T-cell (primary cell): ENCODE data around the gene MICAL2. TPM values are rescaled to one million over a fixed set of nuclear protein-coding genes. Genes with fewer than 3 reads are reported as not detected.

Experiments used
- ATAC-seq, 4 experiments: fragments of 200-7000 bp in 3 of 4; fragments of 150-1000 bp in 1 of 4; cut with Tn5 transposase; replicated peaks in 1 of 4; 1 replicate in 3 of 4; 2 replicates in 1 of 4; pipeline ENCODE4 v1.10.0; 2021; ENCODE audit warnings: moderate library complexity in 3 of 4, mild to moderate bottlenecking in 2 of 4, moderate number of reproducible peaks in 1 of 4
- CTCF ChIA-PET, 2 donors: fragments of 300-600 bp; sonication (Branson Sonifier 250); formaldehyde crosslinking; loops; one replicate each; lab custom pipeline; 2022; ENCODE audit warnings: antibody characterized with exemption in 2 of 2; lab: Charles Lee
- POLR2A ChIA-PET, 2 donors: fragments of 300-600 bp; sonication (Branson Sonifier 250); formaldehyde crosslinking; loops; one replicate each; lab custom pipeline; 2022; ENCODE audit warnings: antibody characterized with exemption in 2 of 2; lab: Charles Lee
- DNase-seq, 35 experiments: peaks; one replicate each; pipeline versions ENCODE4 v3.0.0 to v3.0.0-alpha.2; 2013 to 2023
- H3K27ac ChIP-seq: one replicate; pipeline ENCODE4 v1.5.1; 2013; ENCODE audit warnings: low read length
- H3K27me3 ChIP-seq, 2 experiments: replicated peaks in 1 of 2; 1 replicate in 1 of 2; 2 replicates in 1 of 2; pipeline versions ENCODE4 v1.6.1 to v1.7.0; 2013; ENCODE audit warnings: low read length in 1 of 2, mixed read lengths in 1 of 2; ENCODE audit not compliant: control insufficient read depth in 2 of 2, insufficient read depth in 2 of 2; ENCODE audit errors: extremely low read depth in 1 of 2
- H3K36me3 ChIP-seq, 2 donors: 1 replicate in 1 of 2; 2 replicates in 1 of 2; pipeline versions ENCODE4 v1.6.1 to v1.7.0; 2013; ENCODE audit warnings: low read length in 1 of 2; ENCODE audit not compliant: control insufficient read depth in 2 of 2, insufficient read depth in 1 of 2; ENCODE audit errors: extremely low read depth in 1 of 2
- H3K4me1 ChIP-seq, 2 experiments: 1 replicate in 1 of 2; 2 replicates in 1 of 2; pipeline versions ENCODE4 v1.6.1 to v1.7.0; 2013; ENCODE audit warnings: low read length in 2 of 2, mixed read lengths in 1 of 2; ENCODE audit not compliant: insufficient read depth in 2 of 2, control insufficient read depth in 1 of 2; ENCODE audit errors: extremely low read depth in 1 of 2
- H3K4me3 ChIP-seq, 2 donors: 1 replicate in 1 of 2; 2 replicates in 1 of 2; pipeline versions ENCODE4 v1.5.1 to v1.7.0; 2013; ENCODE audit warnings: mild to moderate bottlenecking in 2 of 2, low read length in 1 of 2, moderate library complexity in 1 of 2; ENCODE audit not compliant: control insufficient read depth in 1 of 2; ENCODE audit errors: extremely low read depth in 1 of 2
- H3K9me3 ChIP-seq: 2 replicates; pipeline ENCODE4 v1.7.0; 2013
- H3K27ac Mint-ChIP-seq, 2 donors: one replicate each; pipeline ENCODE4 v1.8.0; 2020 to 2021; ENCODE audit warnings: mild to moderate bottlenecking in 2 of 2, mixed read lengths in 2 of 2
- H3K27me3 Mint-ChIP-seq, 2 donors: one replicate each; pipeline ENCODE4 v1.8.0; 2021 to 2022; ENCODE audit warnings: mixed read lengths in 2 of 2
- H3K36me3 Mint-ChIP-seq: one replicate; pipeline ENCODE4 v1.8.0; 2021; ENCODE audit warnings: mixed read lengths
- H3K4me1 Mint-ChIP-seq, 3 donors: one replicate each; pipeline ENCODE4 v1.8.0; 2020 to 2022; ENCODE audit warnings: mixed read lengths in 3 of 3, mild to moderate bottlenecking in 1 of 3
- H3K4me3 Mint-ChIP-seq, 3 donors: one replicate each; pipeline ENCODE4 v1.8.0; 2020 to 2022; ENCODE audit warnings: mild to moderate bottlenecking in 3 of 3, mixed read lengths in 3 of 3, moderate library complexity in 3 of 3
- H3K9me3 Mint-ChIP-seq, 3 donors: one replicate each; pipeline ENCODE4 v1.8.0; 2020 to 2022; ENCODE audit warnings: mixed read lengths in 3 of 3
- WGBS: methylation state at CpG from one replicate; pipeline ENCODE4 v1.1.5; 2013; ENCODE audit warnings: missing lambda C conversion rate; ENCODE audit not compliant: insufficient coverage; 5-methylcytosine and 5-hydroxymethylcytosine counted together
- total RNA-seq, 35 experiments: library from RNA in 6 of 35; stranded (reverse) in 6 of 35; fragments of 120-200 nt in 1 of 35; gene quantifications; one replicate each; pipeline versions ENCODE4 v1.2.1 to v1.2.4 and lab custom pipeline; 2013 to 2026

The MICAL2 gene
- total RNA-seq, 5 donors from 2014 or later (not counting 1 experiment from before 2014, with no cell fraction given): 13.7 to 38.7 (median 22.9) TPM

- H3K4me1 Mint-ChIP-seq: peaks cover 23 to 34% (median 33%) of the 10 kb centered on the region in 3 donors
- CTCF ChIA-PET: no interaction called here
Observed at GRCh38 chr11:12174128-12174476, 63.7 kb downstream of the MICAL2 start.

DNA sequence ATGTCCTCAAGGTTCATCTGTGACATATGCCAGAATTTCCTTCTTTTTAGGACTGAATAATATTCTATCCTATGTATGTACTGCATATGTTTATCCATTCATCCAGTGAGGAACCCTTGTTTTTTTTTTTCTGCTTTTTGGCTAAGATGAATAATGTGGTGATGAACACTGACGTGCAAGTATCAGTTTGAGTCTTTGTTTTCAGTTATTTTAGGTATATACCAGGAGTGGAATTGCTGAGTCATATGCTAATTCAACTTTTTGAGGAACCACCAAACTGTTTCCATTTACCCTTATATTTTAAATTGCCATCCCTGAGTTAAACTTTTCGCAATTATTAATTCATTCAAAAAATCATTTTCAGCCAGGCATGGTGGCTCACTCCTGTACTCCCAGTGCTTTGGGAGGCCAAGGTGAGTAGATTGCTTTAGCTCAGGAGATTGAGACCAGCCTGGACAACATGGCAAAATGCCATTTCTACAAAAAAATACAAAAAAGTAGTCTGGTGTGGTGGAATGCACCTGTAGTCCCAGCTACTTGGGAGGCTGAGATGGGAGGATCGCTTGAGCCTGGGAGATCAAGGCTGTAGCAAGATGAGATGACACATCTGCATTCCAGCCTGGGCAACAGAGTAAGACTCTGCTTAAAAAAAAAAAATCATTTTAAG lies 64.2 kb downstream of the MICAL2 start:
- Mint-ChIP-seq H3K4me3 (no peak overlapping the region), H3K9me3 (no peaks in the 10 kb centered on the region), H3K4me1 (peaks cover 28 to 39% (median 38%) of the 10 kb centered on the region in 3 donors), H3K27me3 (no peaks in the 10 kb centered on the region), H3K36me3 (no peaks in the 10 kb centered on the region), H3K27ac (peak overlapping the region; percentile 52 to 83)
- H3K36me3 ChIP-seq: no peaks in the 10 kb centered on the region
- peaks cover 0 to 15% of the 10 kb centered on the region in 2 experiments for H3K4me1 ChIP-seq
- no peak overlapping the region for H3K27ac ChIP-seq
- CTCF ChIA-PET: interaction anchor here in 1 of 2 donors (0.7 kb wide), 1 partner anchor 24 kb away, joined by 3 read pairs; no protein-coding TSS in a partner anchor
- 50% methylated on average over 1 of the region's 3 CpGs for WGBS
- no peak overlapping the region for H3K4me3 ChIP-seq
- ATAC-seq (no peak), DNase-seq (no peak)
- H3K27me3 ChIP-seq: no peaks in the 10 kb centered on the region
- POLR2A ChIA-PET: no interaction called here
- H3K9me3 ChIP-seq: no peaks in the 10 kb centered on the region

More at GRCh38 chr11:12174128-12174476, 63.7 kb downstream of the MICAL2 start:
- Histone ChIP-seq H3K9me3 (no peaks in the 10 kb centered on the region), H3K36me3 (no peaks in the 10 kb centered on the region), H3K4me1 (peaks cover 0 to 10% of the 10 kb centered on the region in 2 experiments), H3K4me3 (no peak overlapping the region), H3K27me3 (no peaks in the 10 kb centered on the region), H3K27ac (no peak overlapping the region)
- no CpG with 5 or more reads among the region's 1 CpG for WGBS
- no peaks in the 10 kb centered on the region for H3K9me3 Mint-ChIP-seq
- ATAC-seq (no peak), DNase-seq (no peak)
- no peak overlapping the region for H3K27ac Mint-ChIP-seq
- no peak overlapping the region for H3K4me3 Mint-ChIP-seq
- no peaks in the 10 kb centered on the region for H3K36me3 Mint-ChIP-seq
- POLR2A ChIA-PET: no interaction called here
- H3K27me3 Mint-ChIP-seq: no peaks in the 10 kb centered on the region

DNA sequence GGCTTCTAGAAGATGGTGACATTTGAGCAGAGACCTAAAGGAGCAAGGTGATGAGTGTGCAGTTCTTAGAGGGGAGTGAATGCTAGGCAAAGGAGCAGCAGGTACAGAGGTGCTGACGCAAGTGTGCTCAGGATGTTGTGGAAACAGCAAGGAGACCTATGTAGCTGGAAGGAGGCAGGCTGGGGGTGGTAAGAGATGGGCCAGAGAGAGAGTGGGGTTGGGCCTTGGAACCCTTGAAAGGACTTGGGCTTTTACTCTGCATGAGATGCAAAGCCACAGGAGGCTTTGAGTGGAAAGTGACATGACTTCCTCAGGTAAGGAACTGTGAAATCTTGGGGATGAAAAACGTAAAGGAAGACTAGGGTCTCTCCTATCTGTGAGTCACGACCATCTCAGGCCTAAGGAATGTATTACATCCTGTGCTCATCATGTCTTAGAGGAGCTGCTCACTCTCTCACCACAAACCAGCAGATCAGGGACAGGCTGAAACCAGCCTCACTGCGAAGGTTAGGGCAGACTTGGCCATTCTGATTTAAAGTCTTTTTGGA lies 65.4 kb downstream of the MICAL2 start:
- peaks cover 32 to 44% (median 42%) of the 10 kb centered on the region in 3 donors for H3K4me1 Mint-ChIP-seq
- ChIA-PET POLR2A (no interaction called here), CTCF (no interaction called here)
- peak; percentile 50 to 69 (median 66) for ATAC-seq
- no peaks in the 10 kb centered on the region for H3K27me3 ChIP-seq
- H3K27ac ChIP-seq: peak overlapping the region; percentile 21
- H3K9me3 Mint-ChIP-seq: no peaks in the 10 kb centered on the region
- peak overlapping the region; percentile 30 to 48 for H3K27ac Mint-ChIP-seq
- H3K36me3 ChIP-seq: no peaks in the 10 kb centered on the region
- H3K27me3 Mint-ChIP-seq: no peaks in the 10 kb centered on the region
- peaks cover 0 to 16% of the 10 kb centered on the region in 2 experiments for H3K4me1 ChIP-seq
- H3K9me3 ChIP-seq: no peaks in the 10 kb centered on the region
- DNase-seq: no peak
- no peak overlapping the region for H3K4me3 ChIP-seq
- no peak overlapping the region for H3K4me3 Mint-ChIP-seq
- WGBS: 21% methylated on average over 3 of the region's 4 CpGs
- no peaks in the 10 kb centered on the region for H3K36me3 Mint-ChIP-seq

DNA sequence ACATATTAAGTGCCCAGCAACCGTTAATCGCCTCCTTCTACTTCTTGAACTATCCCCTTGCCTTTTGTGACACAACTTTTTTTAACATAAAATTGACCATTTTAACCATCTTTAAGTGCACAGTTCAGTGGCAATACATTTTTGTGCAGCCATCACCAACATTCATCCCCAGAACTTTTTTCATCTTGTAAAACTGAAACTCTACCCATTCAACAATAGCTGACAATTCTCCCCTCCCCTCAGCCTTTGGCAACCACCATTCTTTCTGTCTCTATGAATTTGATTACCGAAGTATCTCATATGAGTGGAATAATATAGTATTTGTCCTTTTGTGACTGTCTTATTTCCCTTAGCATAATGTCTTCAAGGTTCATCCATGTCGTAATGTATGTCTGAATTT lies 66.0 kb downstream of the MICAL2 start:
- Mint-ChIP-seq H3K27me3 (no peaks in the 10 kb centered on the region), H3K4me1 (peaks cover 32 to 44% (median 42%) of the 10 kb centered on the region in 3 donors), H3K9me3 (no peaks in the 10 kb centered on the region), H3K4me3 (no peak overlapping the region), H3K36me3 (no peaks in the 10 kb centered on the region), H3K27ac (peak overlapping the region; percentile 48 to 71)
- no peak for ATAC-seq
- Histone ChIP-seq H3K4me3 (no peak overlapping the region), H3K27me3 (no peaks in the 10 kb centered on the region), H3K36me3 (no peaks in the 10 kb centered on the region), H3K27ac (no peak overlapping the region), H3K9me3 (no peaks in the 10 kb centered on the region), H3K4me1 (peaks cover 0 to 16% of the 10 kb centered on the region in 2 experiments)
- ChIA-PET POLR2A (no interaction called here), CTCF (interaction anchor here in 1 of 2 donors (0.7 kb wide), 1 partner anchor 21 kb away, joined by 6 read pairs; no protein-coding TSS in a partner anchor)
- no peak for DNase-seq
- 62% methylated on average over 2 of the region's 4 CpGs for WGBS

DNA sequence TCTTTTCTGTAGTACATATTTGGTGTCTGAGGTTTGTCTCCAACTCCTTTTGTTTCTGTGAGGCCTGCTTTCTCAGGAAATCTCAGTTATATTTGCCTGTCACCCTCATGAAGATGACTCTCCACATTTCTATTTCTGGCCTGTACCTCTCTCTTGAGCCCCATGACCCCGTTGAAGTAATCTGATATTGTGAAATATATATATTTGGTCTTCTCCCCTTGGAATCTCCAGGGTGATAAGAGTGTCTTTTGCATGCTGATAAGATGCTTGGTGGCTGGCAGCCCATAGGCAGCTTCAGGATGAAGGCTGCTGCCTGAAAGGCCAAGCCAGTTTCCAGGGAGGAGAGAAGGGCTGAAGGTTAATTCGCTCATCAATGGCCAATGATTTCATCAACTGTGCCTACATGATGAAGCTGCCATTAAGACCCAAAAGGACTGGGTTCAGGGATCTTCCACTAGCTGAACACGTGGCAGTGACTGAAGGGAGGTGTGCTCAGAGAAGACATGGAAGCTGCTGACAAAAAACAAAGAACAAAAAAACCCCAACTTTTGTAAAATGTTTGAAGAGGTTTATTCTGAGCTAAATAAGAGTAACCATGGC lies 67.4 kb downstream of the MICAL2 start:
- no peak overlapping the region for H3K4me3 Mint-ChIP-seq
- no peak for DNase-seq
- Histone ChIP-seq H3K9me3 (no peaks in the 10 kb centered on the region), H3K36me3 (no peaks in the 10 kb centered on the region), H3K4me3 (no peak overlapping the region), H3K27me3 (no peaks in the 10 kb centered on the region), H3K27ac (no peak overlapping the region), H3K4me1 (peaks cover 0 to 16% of the 10 kb centered on the region in 2 experiments)
- peaks cover 32 to 44% (median 42%) of the 10 kb centered on the region in 3 donors for H3K4me1 Mint-ChIP-seq
- H3K27me3 Mint-ChIP-seq: no peaks in the 10 kb centered on the region
- H3K9me3 Mint-ChIP-seq: no peaks in the 10 kb centered on the region
- no peaks in the 10 kb centered on the region for H3K36me3 Mint-ChIP-seq
- WGBS: 100% methylated on average over 1 of the region's 3 CpGs
- no peak overlapping the region for H3K27ac Mint-ChIP-seq
- ATAC-seq: no peak
- CTCF ChIA-PET: interaction anchor here (0.6 kb wide), 2 partner anchors 29 to 53 kb away, joined by 3 to 4 read pairs; no protein-coding TSS in a partner anchor
- POLR2A ChIA-PET: no interaction called here

GRCh38 chr11:12179019-12179418 lies 68.6 kb downstream of the MICAL2 start:
- Mint-ChIP-seq H3K9me3 (no peaks in the 10 kb centered on the region), H3K27ac (peak overlapping the region; percentile 36 to 43), H3K27me3 (no peaks in the 10 kb centered on the region), H3K4me3 (no peak overlapping the region), H3K4me1 (peaks cover 32 to 44% (median 40%) of the 10 kb centered on the region in 3 donors), H3K36me3 (no peaks in the 10 kb centered on the region)
- H3K27me3 ChIP-seq: no peaks in the 10 kb centered on the region
- ChIA-PET CTCF (no interaction called here), POLR2A (no interaction called here)
- no peaks in the 10 kb centered on the region for H3K9me3 ChIP-seq
- H3K4me3 ChIP-seq: no peak overlapping the region
- H3K27ac ChIP-seq: no peak overlapping the region
- ATAC-seq: peak in 1 of 4 experiments; percentile 41
- WGBS: 67% methylated on average over 5 of the region's 5 CpGs
- H3K4me1 ChIP-seq: peaks cover 0 to 16% of the 10 kb centered on the region in 2 experiments
- no peak for DNase-seq
- no peaks in the 10 kb centered on the region for H3K36me3 ChIP-seq
